ENCODE results near the gene PLK3. TPM values are rescaled to one million over a fixed set of nuclear protein-coding genes. Genes with fewer than 3 reads are reported as not detected.
"Not testable (repeated sequence)": the region's sequence is repeated elsewhere in the genome, so short reads cannot be mapped to it uniquely, and the experiment has no call there.

Gene PLK3
- total RNA-seq = 33.7 and 35.1 TPM in 2 replicates

- peaks cover 20% of the 10 kb centered on the region for H3K4me1 ChIP-seq (ENCODE audit: insufficient read depth, low read length)
- peak within 1 kb of the TSS; percentile 80 for H3K27ac ChIP-seq (ENCODE audit: low read depth, low read length)
- TF ChIP-seq, protein P1, sequence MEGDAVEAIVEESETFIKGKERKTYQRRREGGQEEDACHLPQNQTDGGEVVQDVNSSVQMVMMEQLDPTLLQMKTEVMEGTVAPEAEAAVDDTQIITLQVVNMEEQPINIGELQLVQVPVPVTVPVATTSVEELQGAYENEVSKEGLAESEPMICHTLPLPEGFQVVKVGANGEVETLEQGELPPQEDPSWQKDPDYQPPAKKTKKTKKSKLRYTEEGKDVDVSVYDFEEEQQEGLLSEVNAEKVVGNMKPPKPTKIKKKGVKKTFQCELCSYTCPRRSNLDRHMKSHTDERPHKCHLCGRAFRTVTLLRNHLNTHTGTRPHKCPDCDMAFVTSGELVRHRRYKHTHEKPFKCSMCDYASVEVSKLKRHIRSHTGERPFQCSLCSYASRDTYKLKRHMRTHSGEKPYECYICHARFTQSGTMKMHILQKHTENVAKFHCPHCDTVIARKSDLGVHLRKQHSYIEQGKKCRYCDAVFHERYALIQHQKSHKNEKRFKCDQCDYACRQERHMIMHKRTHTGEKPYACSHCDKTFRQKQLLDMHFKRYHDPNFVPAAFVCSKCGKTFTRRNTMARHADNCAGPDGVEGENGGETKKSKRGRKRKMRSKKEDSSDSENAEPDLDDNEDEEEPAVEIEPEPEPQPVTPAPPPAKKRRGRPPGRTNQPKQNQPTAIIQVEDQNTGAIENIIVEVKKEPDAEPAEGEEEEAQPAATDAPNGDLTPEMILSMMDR (IDR thresholded peaks at IDR 0.05; ENCODE audit: extremely low read depth, low read depth, low read length) = peak; percentile 82
- DNase-seq (ENCODE audit: insufficient read length, low spot score, missing footprints) = peak; percentile 100
- H3K9me3 ChIP-seq (ENCODE audit: low read depth, low read length) = no peaks in the 10 kb centered on the region
- peak within 1 kb of the TSS; percentile 93 for H3K4me2 ChIP-seq (ENCODE audit: insufficient read depth, low read length)
- H3K4me3 ChIP-seq (ENCODE audit: insufficient read depth, low read length) = peak within 1 kb of the TSS; percentile 82
- H2AFZ ChIP-seq (ENCODE audit: low read length) = peak within 1 kb of the TSS; percentile 92
- H4K20me1 ChIP-seq (ENCODE audit: insufficient read depth, low read length) = peaks cover 19% of the 10 kb centered on the region
- peaks cover 43% of the 10 kb centered on the region for H3K79me2 ChIP-seq (ENCODE audit: insufficient read depth, low read length)
- no peaks in the 10 kb centered on the region for H3K27me3 ChIP-seq (ENCODE audit: insufficient read depth, low read length)
- H3K36me3 ChIP-seq (ENCODE audit: insufficient read depth, low read length) = peaks cover 29% of the 10 kb centered on the region
These were observed at the start of gene PLK3 for GRCh38 chr1:44799770-44800584. Gene PLK3, plus strand, starts transcription at chr1:44800377. Its CDS starts 87 bp downstream, at chr1:44800464.

GRCh38 chr1:44757420-44757819 is 42.8 kb upstream of the PLK3 start:
- Histone ChIP-seq H3K4me1 (ENCODE audit: insufficient read depth, low read length) (no peaks in the 10 kb centered on the region), H3K9me3 (ENCODE audit: low read depth, low read length) (no peaks in the 10 kb centered on the region), H3K4me3 (ENCODE audit: insufficient read depth, low read length) (no peak overlapping the region), H3K36me3 (ENCODE audit: insufficient read depth, low read length) (peaks cover 78% of the 10 kb centered on the region), H3K79me2 (ENCODE audit: insufficient read depth, low read length) (no peaks in the 10 kb centered on the region), H3K4me2 (ENCODE audit: insufficient read depth, low read length) (no peak overlapping the region), H3K27me3 (ENCODE audit: insufficient read depth, low read length) (no peaks in the 10 kb centered on the region), H3K27ac (ENCODE audit: low read depth, low read length) (no peak overlapping the region), H4K20me1 (ENCODE audit: insufficient read depth, low read length) (no peaks in the 10 kb centered on the region), H2AFZ (ENCODE audit: low read length) (no peak overlapping the region)
- TF ChIP-seq, protein P1 (IDR thresholded peaks at IDR 0.05; ENCODE audit: extremely low read depth, low read depth, low read length) = no peak
- no peak for DNase-seq (ENCODE audit: insufficient read length, low spot score, missing footprints)

DNA sequence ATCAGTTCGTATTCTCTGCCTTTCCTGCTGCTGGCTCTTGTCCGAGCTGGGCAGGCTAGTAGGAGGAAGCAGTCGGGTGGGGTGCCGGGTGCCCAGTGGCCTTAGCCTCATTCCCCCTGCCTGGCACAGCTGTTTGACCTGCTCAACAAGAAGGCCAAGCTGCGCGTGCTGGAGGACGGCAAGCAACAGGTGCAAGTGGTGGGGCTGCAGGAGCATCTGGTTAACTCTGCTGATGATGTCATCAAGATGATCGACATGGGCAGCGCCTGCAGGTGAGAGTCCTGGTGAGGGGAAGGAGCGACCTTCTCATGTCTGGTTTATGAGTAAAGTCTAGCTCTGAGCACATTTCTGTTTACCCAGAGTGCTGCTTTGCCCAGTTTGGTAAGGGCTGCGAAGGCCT is 41.1 kb upstream of the PLK3 start:
- Histone ChIP-seq H3K4me3 (ENCODE audit: insufficient read depth, low read length) (no peak overlapping the region), H3K9me3 (ENCODE audit: low read depth, low read length) (no peaks in the 10 kb centered on the region), H3K27me3 (ENCODE audit: insufficient read depth, low read length) (no peaks in the 10 kb centered on the region), H3K27ac (ENCODE audit: low read depth, low read length) (no peak overlapping the region), H2AFZ (ENCODE audit: low read length) (no peak overlapping the region), H3K79me2 (ENCODE audit: insufficient read depth, low read length) (no peaks in the 10 kb centered on the region), H3K4me1 (ENCODE audit: insufficient read depth, low read length) (no peaks in the 10 kb centered on the region), H4K20me1 (ENCODE audit: insufficient read depth, low read length) (no peaks in the 10 kb centered on the region), H3K36me3 (ENCODE audit: insufficient read depth, low read length) (peaks cover 75% of the 10 kb centered on the region), H3K4me2 (ENCODE audit: insufficient read depth, low read length) (no peak overlapping the region)
- TF ChIP-seq, protein P1 (IDR thresholded peaks at IDR 0.05; ENCODE audit: extremely low read depth, low read depth, low read length) = no peak
- DNase-seq (ENCODE audit: insufficient read length, low spot score, missing footprints) = no peak

- no peaks in the 10 kb centered on the region for H4K20me1 ChIP-seq (ENCODE audit: insufficient read depth, low read length)
- TF ChIP-seq, protein P1 (IDR thresholded peaks at IDR 0.05; ENCODE audit: extremely low read depth, low read depth, low read length) = no peak
- H3K36me3 ChIP-seq (ENCODE audit: insufficient read depth, low read length) = peaks cover 63% of the 10 kb centered on the region
These were observed 39.3 kb upstream of the PLK3 start for GRCh38 chr1:44760876-44761275.

GRCh38 chr1:44766421-44766820 is 33.8 kb upstream of the PLK3 start:
- H3K36me3 ChIP-seq (ENCODE audit: insufficient read depth, low read length) = peaks cover 40% of the 10 kb centered on the region
- not testable (repeated sequence) for H3K27me3 ChIP-seq (ENCODE audit: insufficient read depth, low read length); H4K20me1 ChIP-seq (ENCODE audit: insufficient read depth, low read length); H3K4me1 ChIP-seq (ENCODE audit: insufficient read depth, low read length); DNase-seq (ENCODE audit: insufficient read length, low spot score, missing footprints); H3K4me3 ChIP-seq (ENCODE audit: insufficient read depth, low read length); H2AFZ ChIP-seq (ENCODE audit: low read length); H3K27ac ChIP-seq (ENCODE audit: low read depth, low read length); H3K9me3 ChIP-seq (ENCODE audit: low read depth, low read length); H3K79me2 ChIP-seq (ENCODE audit: insufficient read depth, low read length); H3K4me2 ChIP-seq (ENCODE audit: insufficient read depth, low read length)

More at GRCh38 chr1:44760876-44761275, 39.3 kb upstream of the PLK3 start:
- Histone ChIP-seq H3K4me3 (ENCODE audit: insufficient read depth, low read length) (no peak overlapping the region), H3K4me1 (ENCODE audit: insufficient read depth, low read length) (no peaks in the 10 kb centered on the region), H3K27ac (ENCODE audit: low read depth, low read length) (no peak overlapping the region), H3K9me3 (ENCODE audit: low read depth, low read length) (no peaks in the 10 kb centered on the region), H2AFZ (ENCODE audit: low read length) (no peak overlapping the region), H3K4me2 (ENCODE audit: insufficient read depth, low read length) (no peak overlapping the region), H3K27me3 (ENCODE audit: insufficient read depth, low read length) (no peaks in the 10 kb centered on the region), H3K79me2 (ENCODE audit: insufficient read depth, low read length) (no peaks in the 10 kb centered on the region)
- no peak for DNase-seq (ENCODE audit: insufficient read length, low spot score, missing footprints)
